AG09309 (cell line): ENCODE data around the gene TMEM190.
"Not testable (repeated sequence)": the region's sequence is repeated elsewhere in the genome, so short reads cannot be mapped to it uniquely, and the experiment has no call there.

Experiments
- DNase-seq: peaks from one replicate; pipeline ENCODE4 v3.0.0-alpha.2; 2010; ENCODE audit warnings: low read depth
- H3K4me3 ChIP-seq: 2 replicates; pipeline ENCODE4 v1.5.1; 2011; ENCODE audit warnings: mild to moderate bottlenecking, low read depth, low read length, moderate library complexity; ENCODE audit not compliant: control insufficient read depth
- CTCF ChIP-seq: IDR thresholded peaks from 2 replicates; pipeline ENCODE4 v1.5.1; 2011; ENCODE audit warnings: mild to moderate bottlenecking, low read depth, low read length, inconsistent platforms; ENCODE audit not compliant: insufficient read depth, control insufficient read depth; ENCODE audit errors: missing control alignments

TMEM190 gene

GRCh38 chr19:55392820-55393761, 16.5 kb downstream of the TMEM190 start:
- TF ChIP-seq CTCF: no peak
- no peak for DNase-seq
- H3K4me3 ChIP-seq: no peak overlapping the region

- no peak for TF ChIP-seq CTCF
- no peak overlapping the region for H3K4me3 ChIP-seq
- no peak for DNase-seq
These were observed 21.7 kb downstream of the TMEM190 start for GRCh38 chr19:55398200-55398925.

GRCh38 chr19:55400281-55401087, 23.9 kb downstream of the TMEM190 start:
- no peak for DNase-seq
- TF ChIP-seq CTCF: no peak
- H3K4me3 ChIP-seq: no peak overlapping the region

GRCh38 chr19:55401390-55401789, 24.8 kb downstream of the TMEM190 start:
- H3K4me3 ChIP-seq, DNase-seq: not testable (repeated sequence)

- H3K4me3 ChIP-seq: no peak overlapping the region
- no peak for TF ChIP-seq CTCF
- DNase-seq: no peak
These were observed 25.9 kb downstream of the TMEM190 start for GRCh38 chr19:55402509-55402908.

GRCh38 chr19:55405638-55406037, 29.0 kb downstream of the TMEM190 start:
- TF ChIP-seq CTCF: no peak
- DNase-seq: no peak
- H3K4me3 ChIP-seq: peak overlapping the region; percentile 80
